HepG2 (cell line): ENCODE measurements around the gene TMEM218. TPM values are rescaled to one million over a fixed set of nuclear protein-coding genes. Genes with fewer than 3 reads are reported as not detected.

Source experiments
- CENPX ChIP-seq: sonication (generic); formaldehyde crosslinking; IDR thresholded peaks from 2 replicates; pipeline ENCODE4 v1.9.0; 2021; ENCODE audit warnings: mild to moderate bottlenecking, missing genetic modification reagents, moderate library complexity
- DMAP1 ChIP-seq: IDR thresholded peaks from 2 replicates; pipeline ENCODE4 v1.6.1; 2016
- MXD4 ChIP-seq: IDR thresholded peaks from 2 replicates; pipeline ENCODE4 v1.6.1; 2016; ENCODE audit warnings: mild to moderate bottlenecking, missing biosample characterization, missing genetic modification reagents
- POLR2A ChIP-seq, 2 experiments: IDR thresholded peaks; 2 replicates each; pipeline ENCODE4 v1.6.1; 2011; ENCODE audit warnings: low read depth in 2 of 2, low read length in 2 of 2, mild to moderate bottlenecking in 1 of 2, moderate library complexity in 1 of 2; ENCODE audit not compliant: insufficient read depth in 1 of 2
- SMAD9 ChIP-seq: sonication (generic); formaldehyde crosslinking; IDR thresholded peaks from 2 replicates; pipeline ENCODE4 v1.5.1; 2020; ENCODE audit warnings: mild to moderate bottlenecking, missing genetic modification reagents
- STAG1 ChIP-seq: sonication (generic); formaldehyde crosslinking; IDR thresholded peaks from 2 replicates; pipeline ENCODE4 v1.4.0; 2020; ENCODE audit warnings: missing genetic modification reagents
- YEATS2 ChIP-seq: sonication (generic); formaldehyde crosslinking; IDR thresholded peaks from 2 replicates; pipeline ENCODE4 v1.4.0; 2020; ENCODE audit warnings: missing genetic modification reagents, borderline replicate concordance
- ZFX ChIP-seq: sonication (generic); formaldehyde crosslinking; IDR thresholded peaks from 2 replicates; pipeline ENCODE4 v1.4.0; 2020; ENCODE audit warnings: mild to moderate bottlenecking, low read depth, missing genetic modification reagents, moderate library complexity
- ZFY ChIP-seq: sonication (generic); formaldehyde crosslinking; IDR thresholded peaks from 2 replicates; pipeline ENCODE4 v1.4.0; 2020; ENCODE audit warnings: missing genetic modification reagents
- ZNF12 ChIP-seq: sonication (generic); formaldehyde crosslinking; IDR thresholded peaks from 2 replicates; pipeline ENCODE4 v1.5.0; 2020; ENCODE audit warnings: missing genetic modification reagents
- ZNF431 ChIP-seq: sonication (generic); formaldehyde crosslinking; IDR thresholded peaks from 2 replicates; pipeline ENCODE4 v1.9.0; 2022; ENCODE audit warnings: missing genetic modification reagents, low read depth, mild to moderate bottlenecking, borderline replicate concordance
- polyA plus RNA-seq, 8 experiments: library from polyadenylated mRNA; depleted of rRNA in 3 of 8; stranded (reverse) in 7 of 8; unstranded in 1 of 8; fragments of >200 nt; fragmentation: Illumina TruSeq in 4 of 8; extraction: Trizol in 4 of 8; gene quantifications; 2 replicates each; pipeline versions ENCODE4 v1.2.1 to v1.2.3, GENCODE V29; 2011 to 2016; ENCODE audit warnings: low read depth in 4 of 8, missing spikeins in 1 of 8, mixed read lengths in 1 of 8; ENCODE audit not compliant: insufficient read depth in 1 of 8
- total RNA-seq, 5 experiments: library from RNA; depleted of rRNA; stranded (reverse); fragments of >200 nt; fragmentation: Illumina TruSeq; extraction: Trizol; gene quantifications; 2 replicates each; pipeline ENCODE4 v1.2.3, GENCODE V29; 2016; ENCODE audit warnings: low read depth in 1 of 5
- TF ChIP-seq, protein P1 (sequence below): sonication (generic); formaldehyde crosslinking; IDR thresholded peaks from 2 replicates; pipeline ENCODE4 v1.4.0; 2020; ENCODE audit warnings: missing genetic modification reagents
- TF ChIP-seq, protein P2 (sequence below): sonication (generic); formaldehyde crosslinking; IDR thresholded peaks from 2 replicates; pipeline ENCODE4 v1.4.0; 2020; ENCODE audit warnings: mild to moderate bottlenecking, missing genetic modification reagents, borderline replicate concordance
- TF ChIP-seq, protein P3 (sequence below): sonication (generic); formaldehyde crosslinking; IDR thresholded peaks from 2 replicates; pipeline ENCODE4 v1.4.0; 2020; ENCODE audit warnings: missing genetic modification reagents
- TF ChIP-seq, protein P4 (sequence below): sonication (generic); formaldehyde crosslinking; IDR thresholded peaks from 2 replicates; pipeline ENCODE4 v1.5.0; 2020; ENCODE audit warnings: mild to moderate bottlenecking, missing genetic modification reagents, borderline replicate concordance

Gene TMEM218
- total and polyA plus RNA-seq, 2 of the 13 experiments (the other 11 are each of a cell fraction or from before 2014, with no cell fraction given) = 11.8 to 14.0 TPM

DNA sequence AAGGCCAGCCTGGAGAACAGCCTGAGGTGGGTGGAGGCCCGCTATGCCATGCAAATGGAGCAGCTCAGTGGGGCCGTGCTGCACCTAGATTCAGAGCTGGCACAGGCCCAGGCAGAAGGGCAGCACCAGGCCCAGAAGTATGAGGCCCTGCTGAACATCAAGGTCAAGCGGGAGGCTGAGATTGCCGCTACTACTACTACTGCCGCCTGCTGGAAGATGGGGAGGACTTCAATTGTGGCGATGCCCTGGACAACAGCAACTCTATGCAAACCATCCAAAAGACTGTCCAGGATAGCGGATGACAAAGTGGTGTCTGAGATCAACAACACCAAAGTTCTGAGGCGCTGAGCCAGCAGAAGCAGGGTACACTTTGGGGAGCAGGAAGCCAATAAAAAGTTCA lies 3.1 kb upstream of the TMEM218 start (continued):
- no peak for TF ChIP-seq POLR2A (IDR thresholded peaks at IDR 0.05; ENCODE audit: insufficient read depth in 1 of 2, low read depth in 2 of 2, low read length in 2 of 2)
- no peak for TF ChIP-seq MXD4 (CRISPR knock-in tag)
- TF ChIP-seq YEATS2 (CRISPR knock-in tag) = peak; percentile 28; the same call in 1 of the 2 replicates
- no peak for TF ChIP-seq CENPX
- TF ChIP-seq, protein P1, sequence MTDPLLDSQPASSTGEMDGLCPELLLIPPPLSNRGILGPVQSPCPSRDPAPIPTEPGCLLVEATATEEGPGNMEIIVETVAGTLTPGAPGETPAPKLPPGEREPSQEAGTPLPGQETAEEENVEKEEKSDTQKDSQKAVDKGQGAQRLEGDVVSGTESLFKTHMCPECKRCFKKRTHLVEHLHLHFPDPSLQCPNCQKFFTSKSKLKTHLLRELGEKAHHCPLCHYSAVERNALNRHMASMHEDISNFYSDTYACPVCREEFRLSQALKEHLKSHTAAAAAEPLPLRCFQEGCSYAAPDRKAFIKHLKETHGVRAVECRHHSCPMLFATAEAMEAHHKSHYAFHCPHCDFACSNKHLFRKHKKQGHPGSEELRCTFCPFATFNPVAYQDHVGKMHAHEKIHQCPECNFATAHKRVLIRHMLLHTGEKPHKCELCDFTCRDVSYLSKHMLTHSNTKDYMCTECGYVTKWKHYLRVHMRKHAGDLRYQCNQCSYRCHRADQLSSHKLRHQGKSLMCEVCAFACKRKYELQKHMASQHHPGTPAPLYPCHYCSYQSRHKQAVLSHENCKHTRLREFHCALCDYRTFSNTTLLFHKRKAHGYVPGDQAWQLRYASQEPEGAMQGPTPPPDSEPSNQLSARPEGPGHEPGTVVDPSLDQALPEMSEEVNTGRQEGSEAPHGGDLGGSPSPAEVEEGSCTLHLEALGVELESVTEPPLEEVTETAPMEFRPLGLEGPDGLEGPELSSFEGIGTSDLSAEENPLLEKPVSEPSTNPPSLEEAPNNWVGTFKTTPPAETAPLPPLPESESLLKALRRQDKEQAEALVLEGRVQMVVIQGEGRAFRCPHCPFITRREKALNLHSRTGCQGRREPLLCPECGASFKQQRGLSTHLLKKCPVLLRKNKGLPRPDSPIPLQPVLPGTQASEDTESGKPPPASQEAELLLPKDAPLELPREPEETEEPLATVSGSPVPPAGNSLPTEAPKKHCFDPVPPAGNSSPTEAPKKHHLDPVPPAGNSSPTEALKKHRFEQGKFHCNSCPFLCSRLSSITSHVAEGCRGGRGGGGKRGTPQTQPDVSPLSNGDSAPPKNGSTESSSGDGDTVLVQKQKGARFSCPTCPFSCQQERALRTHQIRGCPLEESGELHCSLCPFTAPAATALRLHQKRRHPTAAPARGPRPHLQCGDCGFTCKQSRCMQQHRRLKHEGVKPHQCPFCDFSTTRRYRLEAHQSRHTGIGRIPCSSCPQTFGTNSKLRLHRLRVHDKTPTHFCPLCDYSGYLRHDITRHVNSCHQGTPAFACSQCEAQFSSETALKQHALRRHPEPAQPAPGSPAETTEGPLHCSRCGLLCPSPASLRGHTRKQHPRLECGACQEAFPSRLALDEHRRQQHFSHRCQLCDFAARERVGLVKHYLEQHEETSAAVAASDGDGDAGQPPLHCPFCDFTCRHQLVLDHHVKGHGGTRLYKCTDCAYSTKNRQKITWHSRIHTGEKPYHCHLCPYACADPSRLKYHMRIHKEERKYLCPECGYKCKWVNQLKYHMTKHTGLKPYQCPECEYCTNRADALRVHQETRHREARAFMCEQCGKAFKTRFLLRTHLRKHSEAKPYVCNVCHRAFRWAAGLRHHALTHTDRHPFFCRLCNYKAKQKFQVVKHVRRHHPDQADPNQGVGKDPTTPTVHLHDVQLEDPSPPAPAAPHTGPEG (CRISPR knock-in tag) = peak; percentile 73; the same call in 1 of the 2 replicates
- TF ChIP-seq, protein P2, sequence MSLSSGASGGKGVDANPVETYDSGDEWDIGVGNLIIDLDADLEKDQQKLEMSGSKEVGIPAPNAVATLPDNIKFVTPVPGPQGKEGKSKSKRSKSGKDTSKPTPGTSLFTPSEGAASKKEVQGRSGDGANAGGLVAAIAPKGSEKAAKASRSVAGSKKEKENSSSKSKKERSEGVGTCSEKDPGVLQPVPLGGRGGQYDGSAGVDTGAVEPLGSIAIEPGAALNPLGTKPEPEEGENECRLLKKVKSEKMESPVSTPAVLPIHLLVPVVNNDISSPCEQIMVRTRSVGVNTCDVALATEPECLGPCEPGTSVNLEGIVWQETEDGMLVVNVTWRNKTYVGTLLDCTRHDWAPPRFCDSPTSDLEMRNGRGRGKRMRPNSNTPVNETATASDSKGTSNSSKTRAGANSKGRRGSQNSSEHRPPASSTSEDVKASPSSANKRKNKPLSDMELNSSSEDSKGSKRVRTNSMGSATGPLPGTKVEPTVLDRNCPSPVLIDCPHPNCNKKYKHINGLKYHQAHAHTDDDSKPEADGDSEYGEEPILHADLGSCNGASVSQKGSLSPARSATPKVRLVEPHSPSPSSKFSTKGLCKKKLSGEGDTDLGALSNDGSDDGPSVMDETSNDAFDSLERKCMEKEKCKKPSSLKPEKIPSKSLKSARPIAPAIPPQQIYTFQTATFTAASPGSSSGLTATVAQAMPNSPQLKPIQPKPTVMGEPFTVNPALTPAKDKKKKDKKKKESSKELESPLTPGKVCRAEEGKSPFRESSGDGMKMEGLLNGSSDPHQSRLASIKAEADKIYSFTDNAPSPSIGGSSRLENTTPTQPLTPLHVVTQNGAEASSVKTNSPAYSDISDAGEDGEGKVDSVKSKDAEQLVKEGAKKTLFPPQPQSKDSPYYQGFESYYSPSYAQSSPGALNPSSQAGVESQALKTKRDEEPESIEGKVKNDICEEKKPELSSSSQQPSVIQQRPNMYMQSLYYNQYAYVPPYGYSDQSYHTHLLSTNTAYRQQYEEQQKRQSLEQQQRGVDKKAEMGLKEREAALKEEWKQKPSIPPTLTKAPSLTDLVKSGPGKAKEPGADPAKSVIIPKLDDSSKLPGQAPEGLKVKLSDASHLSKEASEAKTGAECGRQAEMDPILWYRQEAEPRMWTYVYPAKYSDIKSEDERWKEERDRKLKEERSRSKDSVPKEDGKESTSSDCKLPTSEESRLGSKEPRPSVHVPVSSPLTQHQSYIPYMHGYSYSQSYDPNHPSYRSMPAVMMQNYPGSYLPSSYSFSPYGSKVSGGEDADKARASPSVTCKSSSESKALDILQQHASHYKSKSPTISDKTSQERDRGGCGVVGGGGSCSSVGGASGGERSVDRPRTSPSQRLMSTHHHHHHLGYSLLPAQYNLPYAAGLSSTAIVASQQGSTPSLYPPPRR = no peak
- TF ChIP-seq STAG1 (CRISPR knock-in tag) = peak; percentile 60
- TF ChIP-seq ZNF431 (CRISPR knock-in tag) = no peak
- TF ChIP-seq DMAP1 (CRISPR knock-in tag) = no peak
- TF ChIP-seq, protein P3, sequence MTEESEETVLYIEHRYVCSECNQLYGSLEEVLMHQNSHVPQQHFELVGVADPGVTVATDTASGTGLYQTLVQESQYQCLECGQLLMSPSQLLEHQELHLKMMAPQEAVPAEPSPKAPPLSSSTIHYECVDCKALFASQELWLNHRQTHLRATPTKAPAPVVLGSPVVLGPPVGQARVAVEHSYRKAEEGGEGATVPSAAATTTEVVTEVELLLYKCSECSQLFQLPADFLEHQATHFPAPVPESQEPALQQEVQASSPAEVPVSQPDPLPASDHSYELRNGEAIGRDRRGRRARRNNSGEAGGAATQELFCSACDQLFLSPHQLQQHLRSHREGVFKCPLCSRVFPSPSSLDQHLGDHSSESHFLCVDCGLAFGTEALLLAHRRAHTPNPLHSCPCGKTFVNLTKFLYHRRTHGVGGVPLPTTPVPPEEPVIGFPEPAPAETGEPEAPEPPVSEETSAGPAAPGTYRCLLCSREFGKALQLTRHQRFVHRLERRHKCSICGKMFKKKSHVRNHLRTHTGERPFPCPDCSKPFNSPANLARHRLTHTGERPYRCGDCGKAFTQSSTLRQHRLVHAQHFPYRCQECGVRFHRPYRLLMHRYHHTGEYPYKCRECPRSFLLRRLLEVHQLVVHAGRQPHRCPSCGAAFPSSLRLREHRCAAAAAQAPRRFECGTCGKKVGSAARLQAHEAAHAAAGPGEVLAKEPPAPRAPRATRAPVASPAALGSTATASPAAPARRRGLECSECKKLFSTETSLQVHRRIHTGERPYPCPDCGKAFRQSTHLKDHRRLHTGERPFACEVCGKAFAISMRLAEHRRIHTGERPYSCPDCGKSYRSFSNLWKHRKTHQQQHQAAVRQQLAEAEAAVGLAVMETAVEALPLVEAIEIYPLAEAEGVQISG = peak; percentile 53
- TF ChIP-seq SMAD9 (CRISPR knock-in tag) = no peak
- 0 out of 2 replicates have a peak, but pooled peaks have one; percentile 40 for TF ChIP-seq ZFX (CRISPR knock-in tag)
- TF ChIP-seq ZNF12 (CRISPR knock-in tag) = peak; percentile 73; the same call in 1 of the 2 replicates
- TF ChIP-seq, protein P4, sequence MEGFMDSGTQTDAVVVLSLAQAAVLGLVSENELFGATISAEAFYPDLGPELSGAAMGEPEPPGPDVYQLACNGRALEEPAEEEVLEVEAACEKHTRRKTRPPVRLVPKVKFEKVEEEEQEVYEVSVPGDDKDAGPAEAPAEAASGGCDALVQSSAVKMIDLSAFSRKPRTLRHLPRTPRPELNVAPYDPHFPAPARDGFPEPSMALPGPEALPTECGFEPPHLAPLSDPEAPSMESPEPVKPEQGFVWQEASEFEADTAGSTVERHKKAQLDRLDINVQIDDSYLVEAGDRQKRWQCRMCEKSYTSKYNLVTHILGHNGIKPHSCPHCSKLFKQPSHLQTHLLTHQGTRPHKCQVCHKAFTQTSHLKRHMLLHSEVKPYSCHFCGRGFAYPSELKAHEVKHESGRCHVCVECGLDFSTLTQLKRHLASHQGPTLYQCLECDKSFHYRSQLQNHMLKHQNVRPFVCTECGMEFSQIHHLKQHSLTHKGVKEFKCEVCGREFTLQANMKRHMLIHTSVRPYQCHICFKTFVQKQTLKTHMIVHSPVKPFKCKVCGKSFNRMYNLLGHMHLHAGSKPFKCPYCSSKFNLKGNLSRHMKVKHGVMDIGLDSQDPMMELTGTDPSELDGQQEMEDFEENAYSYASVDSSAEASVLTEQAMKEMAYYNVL (CRISPR knock-in tag) = no peak
- peak; percentile 56; the same call in 1 of the 2 replicates for TF ChIP-seq ZFY (CRISPR knock-in tag)
